ENCODE results near the gene CSHL1.
"Not testable (repeated sequence)": the region's sequence is repeated elsewhere in the genome, so short reads cannot be mapped to it uniquely, and the experiment has no call there.

CSHL1 gene

DNA sequence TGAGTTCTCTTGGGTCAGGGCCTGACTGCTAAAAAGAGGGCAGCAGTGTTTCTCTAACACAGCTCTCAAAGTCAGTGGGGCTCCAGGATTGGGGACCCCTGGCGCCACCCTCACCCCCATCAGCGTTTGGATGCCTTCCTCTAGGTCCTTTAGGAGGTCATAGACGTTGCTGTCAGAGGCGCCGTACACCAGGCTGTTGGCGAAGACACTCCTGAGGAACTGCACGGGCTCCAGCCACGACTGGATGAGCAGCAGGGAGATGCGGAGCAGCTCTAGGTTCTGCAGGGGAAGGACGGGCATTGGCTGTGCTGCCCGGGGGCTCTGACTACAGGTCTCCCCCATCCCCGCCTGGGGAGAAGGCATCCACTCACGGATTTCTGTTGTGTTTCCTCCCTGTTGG lies 6.6 kb upstream of the CSHL1 start:
- no peak for DNase-seq

DNA sequence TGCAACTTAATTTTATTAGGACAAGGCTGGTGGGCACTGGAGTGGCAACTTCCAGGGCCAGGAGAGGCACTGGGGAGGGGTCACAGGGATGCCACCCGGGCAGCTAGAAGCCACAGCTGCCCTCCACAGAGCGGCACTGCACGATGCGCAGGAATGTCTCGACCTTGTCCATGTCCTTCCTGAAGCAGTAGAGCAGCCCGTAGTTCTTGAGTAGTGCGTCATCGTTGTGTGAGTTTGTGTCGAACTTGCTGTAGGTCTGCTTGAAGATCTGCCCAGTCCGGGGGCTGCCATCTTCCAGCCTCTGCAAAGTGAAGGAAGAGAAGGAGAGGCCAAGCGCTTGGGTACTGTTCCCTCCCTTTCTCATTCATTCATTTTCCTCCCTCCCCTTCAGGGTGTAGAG lies 6.1 kb upstream of the CSHL1 start:
- DNase-seq = not testable (repeated sequence)

DNA sequence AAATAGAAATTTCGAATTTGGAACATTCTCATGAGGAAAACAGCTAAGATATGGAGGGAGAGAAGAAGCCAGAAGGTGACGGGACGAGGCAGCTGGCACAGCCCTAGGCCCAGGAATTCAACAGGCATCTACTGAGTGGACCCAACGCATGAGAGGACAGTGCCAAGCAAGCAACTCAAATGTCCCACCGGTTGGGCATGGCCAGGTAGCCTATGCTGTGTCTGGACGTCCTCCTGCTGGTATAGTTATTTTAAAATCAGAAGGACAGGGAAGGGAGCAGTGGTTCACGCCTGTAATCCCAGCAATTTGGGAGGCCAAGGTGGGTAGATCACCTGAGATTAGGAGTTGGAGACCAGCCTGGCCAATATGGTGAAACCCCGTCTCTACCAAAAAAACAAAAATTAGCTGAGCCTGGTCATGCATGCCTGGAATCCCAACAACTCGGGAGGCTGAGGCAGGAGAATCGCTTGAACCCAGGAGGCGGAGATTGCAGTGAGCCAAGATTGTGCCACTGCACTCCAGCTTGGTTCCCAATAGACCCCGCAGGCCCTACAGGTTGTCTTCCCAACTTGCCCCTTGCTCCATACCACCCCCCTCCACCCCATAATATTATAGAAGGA lies 5.6 kb upstream of the CSHL1 start:
- no peak for DNase-seq

DNA sequence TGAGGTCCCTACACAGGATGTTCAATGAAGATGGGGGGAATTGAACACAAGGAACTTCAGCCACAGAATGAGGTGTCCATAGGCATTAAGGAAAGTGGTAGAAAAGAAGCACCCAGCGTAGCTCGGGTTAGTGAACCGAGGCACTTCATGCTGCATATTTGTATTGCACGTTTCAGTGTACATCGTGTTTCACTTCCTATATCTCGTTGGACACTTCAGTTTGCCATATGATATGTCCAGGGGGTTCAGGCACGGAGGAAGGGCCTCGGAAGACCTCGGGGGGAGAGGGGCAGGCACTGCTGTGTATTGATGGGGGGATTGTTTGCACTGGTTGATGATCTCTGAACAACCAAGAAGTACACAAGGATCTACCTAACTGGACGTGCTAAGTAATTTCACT lies 4.7 kb upstream of the CSHL1 start:
- not testable (repeated sequence) for DNase-seq

DNA sequence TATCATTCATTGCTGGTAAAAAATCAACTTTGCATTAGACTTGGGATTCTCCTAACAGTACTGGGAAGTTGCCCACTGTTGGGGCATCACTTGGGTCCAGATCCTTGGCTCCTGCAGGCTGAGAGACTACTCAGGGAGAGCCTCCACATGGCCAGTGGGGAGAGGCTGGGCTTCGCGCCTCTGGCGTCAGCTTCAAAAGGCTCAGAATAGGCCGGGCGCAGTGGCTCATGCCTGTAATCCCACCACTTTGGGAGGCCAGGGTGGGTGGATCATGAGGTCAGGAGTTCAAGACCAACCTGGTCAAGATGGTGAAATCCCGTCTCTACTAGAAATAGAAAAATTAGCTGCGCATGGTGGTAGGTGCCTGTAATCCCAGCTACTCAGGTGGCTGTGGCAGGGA lies 3.4 kb upstream of the CSHL1 start:
- no peak for DNase-seq

DNA sequence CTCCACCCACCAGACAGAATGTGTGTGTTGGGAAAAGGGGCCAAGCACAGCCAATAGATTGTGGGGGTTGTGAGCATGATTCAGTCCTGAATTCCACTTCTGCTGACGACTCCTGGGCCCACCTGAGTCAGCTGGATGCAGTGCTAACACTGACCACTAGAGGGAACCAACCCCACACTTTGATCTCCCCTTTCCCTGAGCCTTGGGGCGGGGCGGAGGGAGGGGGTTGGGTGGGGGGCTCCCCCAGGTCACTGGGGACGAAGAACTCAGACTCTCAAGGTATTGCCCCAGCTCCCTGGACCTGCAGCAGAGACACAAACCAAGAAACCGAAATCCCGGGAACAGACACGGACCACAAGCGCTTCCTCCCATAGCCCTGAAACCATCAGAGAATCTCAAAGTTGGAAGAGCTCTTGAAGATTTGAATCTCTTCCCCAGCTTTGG lies 621 bp upstream of the CSHL1 start:
- peak; percentile 68 for DNase-seq

DNA sequence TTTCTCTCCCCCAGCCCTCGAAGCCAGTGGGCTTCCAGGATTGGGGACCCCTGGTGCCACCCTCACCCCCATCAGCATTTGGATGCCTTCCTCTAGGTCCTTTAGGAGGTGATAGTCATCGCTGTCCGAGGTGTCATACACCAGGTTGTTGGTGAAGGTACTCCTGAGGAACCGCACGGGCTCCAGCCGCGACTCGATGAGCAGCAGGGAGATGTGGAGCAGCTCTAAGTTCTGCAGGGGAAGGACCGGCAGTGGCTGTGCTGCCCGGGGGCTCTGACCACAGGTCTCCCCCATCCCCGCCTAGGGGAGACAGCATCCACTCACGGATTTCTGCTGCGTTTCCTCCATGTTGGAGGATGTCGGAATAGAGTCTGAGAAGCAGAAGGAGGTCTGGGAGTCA lies 962 bp downstream of the CSHL1 start:
- DNase-seq = no peak

DNA sequence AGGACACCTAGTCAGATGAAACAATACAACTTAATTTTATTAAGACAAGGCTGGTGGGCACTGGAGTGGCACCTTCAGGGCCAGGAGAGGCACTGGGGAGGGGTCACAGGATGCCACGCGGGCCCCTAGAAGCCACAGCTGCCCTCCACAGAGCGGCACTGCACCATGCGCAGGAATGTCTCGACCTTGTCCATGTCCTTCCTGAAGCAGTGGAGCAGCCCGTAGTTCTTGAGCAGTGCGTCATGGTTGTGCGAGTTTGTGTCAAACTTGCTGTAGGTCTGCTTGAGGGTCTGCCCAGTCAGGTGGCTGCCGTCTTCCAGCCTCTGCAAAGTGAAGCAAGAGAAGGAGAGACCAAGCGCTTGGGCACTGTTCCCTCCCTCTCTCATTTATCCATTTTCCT lies 1.5 kb downstream of the CSHL1 start:
- not testable (repeated sequence) for DNase-seq

DNA sequence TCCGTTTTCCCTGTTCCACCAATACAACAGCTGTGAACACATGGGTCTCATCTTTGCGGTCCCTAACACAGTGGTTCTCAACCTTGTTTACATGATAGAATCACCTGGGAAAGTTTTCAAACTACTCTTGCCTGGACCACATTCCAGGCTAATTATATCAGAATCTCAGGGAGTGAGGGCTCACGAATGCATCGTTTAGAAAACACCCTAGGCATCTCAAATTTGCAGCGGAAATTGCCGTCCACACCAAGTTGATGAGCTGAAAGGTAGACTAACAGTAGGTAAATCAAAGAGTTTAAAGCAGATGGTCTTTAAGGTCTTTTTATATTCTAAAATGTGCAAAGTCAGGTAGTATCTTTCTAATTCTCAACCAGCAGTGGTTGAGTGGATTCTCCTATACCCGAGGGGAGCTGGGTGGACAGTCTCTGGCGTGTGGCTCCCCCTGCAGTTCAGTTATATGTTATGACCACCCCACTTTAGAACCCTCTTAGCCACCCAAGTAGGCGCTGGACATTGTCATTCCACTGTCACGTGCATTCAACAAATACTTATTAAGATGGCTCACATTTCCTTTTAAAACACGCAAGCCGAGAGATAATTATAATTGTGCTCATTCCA lies 3.8 kb downstream of the CSHL1 start:
- not testable (repeated sequence) for DNase-seq

DNA sequence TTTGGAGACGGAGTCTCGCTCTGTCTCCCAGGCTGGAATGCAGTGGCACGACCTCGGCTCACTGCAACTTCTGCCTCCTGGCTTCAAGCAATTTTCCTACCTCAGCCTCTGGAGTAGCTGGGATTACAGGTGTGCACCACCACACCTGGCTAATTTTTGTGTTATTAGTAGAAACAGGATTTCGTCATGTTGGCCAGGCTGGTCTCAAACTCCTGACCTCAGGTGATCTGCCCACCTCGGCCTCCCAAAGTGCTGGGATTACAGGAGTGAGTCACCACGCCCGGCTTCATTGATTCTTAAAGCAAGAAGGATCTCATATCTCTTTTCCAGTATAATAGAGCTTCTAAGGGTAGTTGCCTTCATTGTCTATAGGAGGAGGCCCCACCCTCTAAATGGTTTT lies 6.3 kb downstream of the CSHL1 start:
- not testable (repeated sequence) for DNase-seq

DNA sequence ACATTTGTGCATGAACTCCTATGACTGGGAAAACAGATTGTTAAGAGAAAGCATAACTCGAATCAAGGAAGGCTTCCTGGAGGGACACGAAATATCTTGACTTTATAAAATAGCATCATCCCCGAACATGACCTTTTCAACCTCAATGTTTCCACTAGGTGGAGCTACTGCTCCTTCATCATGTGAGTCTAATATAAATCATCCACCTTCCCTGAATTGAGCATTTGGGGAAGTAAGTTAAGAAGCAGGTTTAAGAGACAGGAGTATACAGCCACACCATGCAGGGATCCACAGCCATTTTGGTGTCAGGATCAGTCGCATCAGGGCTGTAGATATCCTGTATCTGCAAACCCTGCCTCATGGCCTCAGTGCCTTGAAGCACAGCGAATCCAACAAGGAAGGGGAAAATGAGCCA lies 7.3 kb downstream of the CSHL1 start:
- peak; percentile 67 for DNase-seq

DNA sequence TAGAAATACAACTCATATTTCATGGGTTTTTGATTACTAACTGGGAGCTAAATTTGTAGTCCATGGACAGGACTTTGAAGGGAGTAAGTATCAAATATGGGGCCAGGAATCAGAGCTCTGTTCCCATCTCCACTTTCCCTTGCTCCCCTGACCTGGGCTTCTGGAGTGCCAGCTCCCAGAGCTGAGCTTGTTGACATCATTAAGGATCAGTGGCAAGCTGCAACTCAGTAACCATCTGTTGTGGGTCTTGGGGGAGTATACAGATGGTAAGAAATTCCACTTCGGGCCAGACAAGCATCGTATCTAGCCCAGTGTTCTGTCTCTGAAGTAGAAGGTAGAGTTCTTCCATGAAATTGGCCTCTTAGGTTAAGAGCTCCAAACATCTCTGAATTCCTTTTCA lies 9.1 kb downstream of the CSHL1 start:
- not testable (repeated sequence) for DNase-seq

DNA sequence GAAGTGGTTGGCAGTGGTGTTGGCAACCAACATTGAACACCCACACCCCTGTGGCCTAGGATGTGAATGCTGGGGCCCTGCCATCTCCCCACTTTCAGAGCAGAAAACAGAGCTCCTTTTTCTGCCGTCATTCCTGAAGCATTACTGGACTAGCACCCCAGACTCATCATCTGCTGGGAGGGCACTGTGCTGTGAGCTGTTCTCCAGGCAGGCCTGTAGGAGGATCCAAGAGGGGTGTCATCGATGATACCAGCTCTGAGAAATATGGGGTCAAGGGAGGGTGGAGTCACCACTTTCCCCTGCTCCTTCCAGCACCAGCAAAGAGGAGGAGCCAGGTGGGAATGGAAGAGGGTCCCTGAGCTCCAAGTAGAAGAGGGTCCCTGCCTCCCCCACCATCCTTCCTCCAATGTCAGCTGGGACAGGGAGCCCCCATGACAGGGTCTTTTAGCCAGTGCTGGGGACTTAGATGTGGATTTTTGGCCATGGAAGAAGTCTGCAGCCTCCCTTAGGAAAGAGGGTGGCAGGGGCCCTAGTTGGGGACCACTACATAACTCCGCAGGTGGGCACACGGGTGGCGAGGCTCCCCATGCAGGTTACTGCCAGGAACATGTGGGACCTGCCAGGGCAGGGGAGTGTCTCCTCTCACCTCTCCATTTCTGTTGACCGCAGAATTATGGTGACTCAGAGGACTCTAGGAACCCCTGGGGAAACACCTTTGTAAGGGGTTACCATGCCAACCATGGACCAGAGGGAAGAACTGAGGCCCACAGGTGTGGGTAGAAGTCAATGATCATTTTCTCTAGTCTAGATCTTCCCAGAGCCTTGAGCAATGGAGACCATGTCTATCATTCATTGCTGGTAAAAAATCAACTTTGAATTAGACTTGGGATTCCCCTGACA lies 11.9 kb downstream of the CSHL1 start:
- peak; percentile 43 for DNase-seq

DNA sequence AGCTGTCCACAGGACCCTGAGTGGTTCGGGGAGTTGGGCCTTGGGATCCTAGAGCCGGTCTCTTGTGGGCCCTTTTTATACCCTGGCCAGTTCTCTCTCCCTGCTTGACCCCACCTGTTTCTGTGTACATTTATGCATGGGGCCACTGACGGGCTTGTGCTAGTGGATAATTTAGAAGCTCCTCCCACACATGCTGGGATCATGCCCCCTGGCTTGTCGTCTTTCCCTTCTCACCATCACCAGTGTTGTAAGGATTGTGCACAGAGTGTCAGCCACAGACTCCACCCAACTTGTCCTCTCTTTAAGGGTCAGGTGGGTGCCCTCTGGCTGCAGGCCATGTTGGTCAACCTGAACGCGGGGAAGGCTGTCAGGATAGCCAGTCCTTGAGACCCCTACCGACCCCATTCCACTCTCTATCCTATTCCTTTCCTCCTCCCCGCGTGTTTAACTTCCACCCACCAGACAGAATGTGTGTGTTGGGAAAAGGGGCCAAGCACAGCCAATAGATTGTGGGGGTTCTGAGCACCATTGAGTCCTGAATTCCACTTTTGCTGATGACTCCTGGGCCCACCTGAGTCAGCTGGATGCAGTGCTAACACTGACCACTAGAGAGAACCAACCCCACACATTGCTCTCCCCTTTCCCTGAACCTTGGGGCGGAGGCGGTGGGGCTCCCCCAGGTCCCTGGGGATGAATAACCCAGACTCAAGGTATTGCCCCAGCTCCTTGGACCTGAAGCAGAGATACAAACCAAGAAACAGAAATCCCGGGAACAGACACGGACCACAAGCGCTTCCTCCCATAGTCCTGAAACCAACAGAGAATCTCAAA lies 14.3 kb downstream of the CSHL1 start, which contains the start of gene CSH1:
Gene CSH1 (minus strand): TSS at position 51 of the 831 bp plus-strand sequence. CDS start 63 bp downstream, outside the sequence.
- DNase-seq = not testable (repeated sequence)

DNA sequence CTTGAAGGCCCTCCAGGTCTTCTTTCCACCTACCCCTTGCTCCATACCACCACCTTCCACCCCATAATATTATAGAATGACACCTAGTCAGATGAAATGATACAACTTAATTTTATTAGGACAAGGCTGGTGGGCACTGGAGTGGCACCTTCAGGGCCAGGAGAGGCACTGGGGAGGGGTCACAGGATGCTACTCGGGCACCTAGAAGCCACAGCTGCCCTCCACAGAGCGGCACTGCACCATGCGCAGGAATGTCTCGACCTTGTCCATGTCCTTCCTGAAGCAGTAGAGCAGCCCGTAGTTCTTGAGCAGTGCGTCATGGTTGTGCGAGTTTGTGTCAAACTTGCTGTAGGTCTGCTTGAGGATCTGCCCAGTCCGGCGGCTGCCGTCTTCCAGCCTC lies 16.2 kb downstream of the CSHL1 start:
- not testable (repeated sequence) for DNase-seq

DNA sequence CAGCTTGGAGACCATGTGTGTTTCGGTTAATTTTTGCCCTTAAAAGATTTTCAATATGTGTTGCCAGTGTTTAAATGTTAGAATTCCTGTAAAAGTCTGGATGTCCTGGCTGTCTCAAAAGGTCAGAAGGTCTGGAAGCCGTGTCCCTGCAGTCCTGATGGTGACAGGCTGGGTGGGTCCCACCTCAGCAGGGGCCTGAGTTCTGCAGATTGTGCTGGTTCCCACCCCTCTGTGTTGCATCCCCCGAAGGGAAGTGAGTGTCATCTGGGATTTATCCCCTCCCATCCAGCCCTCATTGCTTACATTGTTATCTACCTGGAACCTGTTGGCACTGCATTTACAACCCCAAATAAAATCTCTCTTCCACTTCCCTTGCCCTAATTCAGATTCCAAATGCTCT lies 17.0 kb downstream of the CSHL1 start:
- not testable (repeated sequence) for DNase-seq

DNA sequence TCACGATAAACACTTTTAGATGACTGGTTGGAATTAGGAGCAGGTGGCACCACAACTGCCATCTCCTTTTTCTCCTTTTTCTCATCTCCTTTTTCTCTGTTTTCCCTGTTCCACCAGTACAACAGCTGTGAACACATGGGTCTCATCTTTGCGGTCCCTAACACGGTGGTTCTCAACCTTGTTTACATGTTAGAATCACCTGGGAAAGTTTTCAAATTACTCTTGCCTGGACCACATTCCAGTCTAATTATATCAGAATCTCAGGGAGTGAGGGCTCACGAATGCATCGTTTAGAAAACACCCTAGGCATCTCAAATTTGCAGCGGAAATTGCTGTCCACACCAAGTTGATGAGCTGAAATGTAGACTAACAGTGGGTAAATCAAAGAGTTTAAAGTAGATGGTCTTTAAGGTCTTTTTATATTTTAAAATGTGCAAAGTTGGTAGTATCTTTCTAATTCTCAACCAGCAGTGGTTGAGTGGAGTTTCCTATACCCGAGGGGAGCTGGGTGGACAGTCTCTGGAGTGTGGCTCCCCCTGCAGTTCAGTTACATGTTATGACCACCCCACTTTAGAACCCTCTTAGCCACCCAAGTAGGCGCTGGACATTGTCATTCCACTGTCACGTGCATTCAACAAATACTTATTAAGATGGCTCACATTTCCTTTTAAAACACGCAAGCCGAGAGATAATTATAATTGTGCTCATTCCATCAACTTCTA lies 18.6 kb downstream of the CSHL1 start:
- not testable (repeated sequence) for DNase-seq

DNA sequence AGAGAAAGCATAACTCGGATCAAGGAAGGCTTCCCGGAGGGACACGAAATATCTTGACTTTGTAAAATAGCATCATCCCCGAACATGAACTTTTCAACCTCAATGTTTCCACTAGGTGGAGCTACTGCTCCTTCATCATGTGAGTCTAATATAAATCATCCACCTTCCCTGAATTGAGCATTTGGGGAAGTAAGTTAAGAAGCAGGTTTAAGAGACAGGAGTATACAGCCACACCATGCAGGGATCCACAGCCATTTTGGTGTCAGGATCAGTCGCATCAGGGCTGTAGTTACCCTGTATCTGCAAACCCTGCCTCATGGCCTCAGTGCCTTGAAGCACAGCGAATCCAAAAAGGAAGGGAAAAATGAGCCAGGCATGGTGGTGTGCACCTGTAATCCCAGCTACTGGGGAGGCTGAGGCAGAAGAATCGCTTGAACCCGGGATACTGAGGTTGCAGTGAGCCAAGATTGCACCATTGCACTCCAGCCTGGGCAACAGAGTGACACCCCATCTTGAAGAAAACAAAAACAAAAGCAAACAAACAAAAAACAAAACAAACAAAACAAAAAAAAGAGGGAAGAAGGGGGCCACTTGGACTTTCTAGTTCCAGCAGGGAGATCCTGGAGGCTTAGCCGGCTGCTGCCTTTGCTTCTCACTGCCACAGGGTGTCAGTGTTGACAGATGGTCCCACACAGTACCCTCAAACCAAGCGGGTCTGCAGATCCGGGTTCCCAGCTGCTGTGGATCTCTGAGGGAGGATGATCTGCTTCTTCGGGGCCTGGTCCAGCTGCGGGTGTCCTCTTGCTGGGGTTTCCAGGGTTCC lies 21.8 kb downstream of the CSHL1 start:
- DNase-seq = peak; percentile 38

DNA sequence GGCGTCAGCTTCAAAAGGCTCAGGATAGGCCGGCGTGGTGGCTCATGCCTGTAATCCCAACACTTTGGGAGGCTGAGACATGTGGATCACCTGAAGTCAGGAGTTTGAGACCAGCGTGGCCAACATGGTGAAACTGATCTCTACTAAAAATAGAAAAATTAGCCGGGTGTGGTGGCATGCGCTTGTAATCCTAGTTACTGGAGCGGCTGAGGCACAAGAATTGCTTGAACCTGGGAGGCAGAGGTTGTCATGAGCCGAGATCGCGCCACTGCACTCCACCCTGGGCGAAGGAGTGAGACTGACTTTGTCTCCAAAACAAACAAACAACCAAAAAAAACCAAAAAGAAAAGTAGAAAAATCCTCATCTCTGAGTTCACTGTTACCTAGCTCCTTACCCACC lies 25.9 kb downstream of the CSHL1 start:
- DNase-seq = not testable (repeated sequence)

DNA sequence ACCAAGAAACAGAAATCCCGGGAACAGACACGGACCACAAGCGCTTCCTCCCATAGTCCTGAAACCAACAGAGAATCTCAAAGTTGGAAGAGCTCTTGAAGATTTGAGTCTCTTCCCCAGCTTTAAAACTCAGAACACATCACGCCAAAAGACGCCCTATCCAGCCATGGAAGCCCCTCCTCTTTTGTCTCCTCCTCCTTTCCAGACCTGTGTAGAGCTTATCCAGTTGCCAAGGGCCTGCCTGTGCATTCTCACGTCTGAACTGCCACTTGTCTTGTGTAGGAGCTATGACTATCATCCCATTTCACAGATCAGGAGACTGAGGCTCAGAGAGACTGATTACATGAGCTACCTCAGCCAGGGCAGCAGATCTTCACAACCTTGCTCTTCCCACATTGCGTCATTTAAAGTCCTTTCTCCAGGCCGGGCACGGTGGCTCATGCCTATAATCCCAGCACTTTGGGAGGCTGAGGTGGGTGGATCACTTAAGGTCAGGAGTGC lies 28.4 kb downstream of the CSHL1 start:
- not testable (repeated sequence) for DNase-seq

Data from CD4-positive, alpha-beta T cell treated with Interleukin-21 for 1 hour (primary cell).